Prostate gland (tissue), 2 donors: ENCODE data around the gene CDV3.

Experiments used
- CTCF ChIP-seq, 4 experiments: fragments of 200-600 bp in 2 of 4; fragments of 450-650 bp in 2 of 4; sonication (generic) in 2 of 4; IDR thresholded peaks; 1 replicate in 3 of 4; 2 replicates in 1 of 4; pipeline ENCODE4 v1.5.1; 2016 to 2019; ENCODE audit warnings: antibody characterized with exemption in 4 of 4, mild to moderate bottlenecking in 2 of 4, moderate library complexity in 2 of 4
- POLR2A ChIP-seq: fragments of 450-650 bp; IDR thresholded peaks from one replicate; pipeline ENCODE4 v1.6.1; 2016; ENCODE audit warnings: antibody characterized with exemption, mild to moderate bottlenecking
- POLR2AphosphoS5 ChIP-seq: sonication (generic); formaldehyde crosslinking; IDR thresholded peaks from one replicate; pipeline ENCODE4 v1.6.1; 2017; ENCODE audit warnings: antibody characterized with exemption

DNA sequence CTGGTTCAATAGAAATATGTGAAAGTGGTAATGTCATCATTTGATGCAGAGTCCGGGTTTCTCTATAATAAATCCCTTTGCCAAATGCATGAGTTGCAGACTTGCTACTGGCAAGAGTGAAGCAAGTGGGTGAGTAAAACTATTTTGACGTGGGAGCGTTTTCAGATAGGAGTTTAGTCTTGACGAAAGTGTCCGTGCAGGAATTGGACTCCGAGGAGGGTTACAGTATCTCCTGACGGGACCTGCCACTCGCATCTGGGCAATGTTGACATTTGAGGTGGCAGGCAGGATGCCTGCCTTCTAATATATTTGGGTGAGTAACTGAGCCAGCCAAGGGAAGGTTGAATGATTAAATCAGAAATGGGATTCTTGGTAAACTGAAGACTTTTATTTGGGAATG, 16.0 kb downstream of the CDV3 start:
- TF ChIP-seq POLR2AphosphoS5 (no peak), CTCF (IDR thresholded peaks at IDR 0.05) (no peak), POLR2A (no peak)
